HG02571 (cell line): ENCODE data around the gene ANKRD62.
"Not testable (repeated sequence)": the region's sequence is repeated elsewhere in the genome, so short reads cannot be mapped to it uniquely, and the experiment has no call there.

Source experiments
- ATAC-seq: cut with Tn5 transposase; IDR thresholded peaks from one replicate; pipeline ENCODE4 v1.9.1; 2021; ENCODE audit warnings: mild to moderate bottlenecking, moderate library complexity; ENCODE audit not compliant: unreplicated experiment

The ANKRD62 gene

GRCh38 chr18:12065397-12065796 is 28.2 kb upstream of the ANKRD62 start:
- ATAC-seq = no peak

DNA sequence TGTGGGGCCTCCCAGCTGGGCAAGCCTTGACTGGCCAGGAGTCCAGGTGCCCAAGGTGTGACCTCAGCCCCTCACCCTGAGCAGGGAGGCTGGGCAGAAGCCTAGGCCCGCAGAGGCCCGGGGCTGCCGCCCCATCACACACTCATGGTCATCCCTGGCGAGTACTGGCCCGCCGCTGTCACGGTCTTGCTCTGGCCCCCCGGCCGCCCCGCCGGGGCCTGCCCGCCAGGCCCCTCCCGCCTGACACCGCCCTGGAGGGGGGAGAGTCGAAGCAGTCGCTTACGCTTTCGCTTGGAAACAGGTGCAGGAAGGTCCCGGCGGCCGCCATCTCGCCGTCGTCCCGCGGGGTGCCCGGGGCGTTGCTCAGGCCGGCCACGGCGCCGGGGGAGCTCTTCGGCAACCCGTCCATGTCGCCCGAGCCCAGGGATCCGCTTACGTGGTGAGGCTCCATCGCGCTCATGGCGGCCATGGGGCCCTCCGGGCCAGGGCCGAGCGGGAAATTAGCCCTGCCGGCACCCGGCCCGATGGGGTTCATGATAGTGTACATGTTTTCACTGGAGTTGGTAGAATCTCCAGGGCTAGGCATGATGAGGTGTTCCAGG is 26.6 kb upstream of the ANKRD62 start:
- ATAC-seq = no peak

GRCh38 chr18:12067671-12068070 is 26.0 kb upstream of the ANKRD62 start:
- no peak for ATAC-seq

- ATAC-seq = not testable (repeated sequence)
Observed at GRCh38 chr18:12068316-12068949, 25.2 kb upstream of the ANKRD62 start.

- no peak for ATAC-seq
Observed at GRCh38 chr18:12068950-12069320, 24.7 kb upstream of the ANKRD62 start.

DNA sequence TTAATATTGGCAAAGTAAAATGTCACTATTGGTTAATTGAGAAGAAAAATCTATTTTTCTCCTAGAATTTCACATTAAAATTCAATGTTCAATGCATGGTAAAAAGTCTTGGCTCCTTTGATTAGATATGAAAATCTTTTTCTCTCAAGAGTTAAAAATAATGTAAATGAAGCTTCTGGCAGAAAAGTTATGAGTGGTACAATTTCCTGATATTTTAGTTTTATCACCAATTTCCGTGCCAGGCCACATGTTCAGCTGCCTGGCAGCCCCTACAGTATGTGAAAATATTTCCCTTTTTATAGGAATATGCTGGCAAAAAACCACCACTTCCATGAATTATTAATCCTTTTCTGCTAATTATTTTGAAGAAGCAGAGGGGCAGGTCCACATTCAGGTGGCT is 22.6 kb upstream of the ANKRD62 start:
- not testable (repeated sequence) for ATAC-seq

- ATAC-seq = no peak
Observed at GRCh38 chr18:12072996-12073395, 20.6 kb upstream of the ANKRD62 start.

GRCh38 chr18:12074736-12075135 is 18.9 kb upstream of the ANKRD62 start:
- no peak for ATAC-seq

DNA sequence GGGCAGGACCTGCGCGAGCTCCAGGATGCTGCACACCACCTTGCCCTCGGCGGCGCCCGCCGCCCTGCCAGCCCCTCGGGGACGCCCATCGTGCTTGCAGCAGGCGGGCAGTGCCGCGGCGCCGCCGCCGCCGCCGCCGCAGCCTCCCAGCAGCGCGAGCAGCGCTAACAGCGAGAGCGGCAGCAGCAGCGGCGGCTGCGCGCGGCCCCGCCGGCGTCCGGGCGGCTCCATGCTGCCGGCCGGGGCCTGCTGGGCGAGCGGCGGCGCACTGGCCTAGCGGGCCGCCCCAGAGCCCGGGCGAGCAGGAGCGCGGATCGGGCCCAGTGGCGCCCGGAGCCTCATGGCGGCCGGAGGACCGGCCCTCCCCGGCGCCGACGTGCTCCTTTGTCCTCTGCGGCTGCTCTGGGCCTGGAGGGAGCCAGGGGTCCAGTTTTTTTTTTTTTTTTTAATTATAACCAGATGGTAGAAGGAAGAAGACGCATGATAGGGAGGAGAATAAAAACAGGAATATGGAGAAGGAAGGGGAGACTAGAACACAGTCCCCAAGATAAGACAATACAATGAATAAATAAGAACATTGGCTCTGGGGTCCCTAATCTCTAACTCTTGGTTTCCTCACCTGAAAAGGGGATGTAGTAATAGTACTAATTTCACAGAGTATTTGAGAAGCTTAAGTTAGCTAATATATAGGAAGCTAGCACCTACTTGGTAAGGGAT is 17.1 kb upstream of the ANKRD62 start:
- ATAC-seq = no peak

DNA sequence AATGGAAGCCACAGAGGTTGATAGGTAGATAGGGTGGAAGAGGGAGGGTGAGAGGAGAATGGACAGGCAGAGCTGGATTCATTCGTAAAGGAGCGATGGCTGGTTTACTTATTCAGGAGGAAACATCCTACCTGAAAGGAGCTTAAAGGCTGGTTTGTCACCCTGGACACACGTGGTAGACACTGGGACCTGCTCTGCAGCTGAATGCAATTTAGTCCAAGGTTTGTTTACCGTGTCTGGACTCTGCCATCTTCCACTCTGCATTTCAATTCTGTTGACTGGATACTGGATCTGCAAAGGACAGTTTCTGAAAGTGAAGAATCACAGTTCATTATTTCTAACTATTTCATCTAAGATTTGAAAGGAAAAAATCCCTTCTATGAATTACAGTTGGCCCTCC is 15.6 kb upstream of the ANKRD62 start:
- ATAC-seq = not testable (repeated sequence)

DNA sequence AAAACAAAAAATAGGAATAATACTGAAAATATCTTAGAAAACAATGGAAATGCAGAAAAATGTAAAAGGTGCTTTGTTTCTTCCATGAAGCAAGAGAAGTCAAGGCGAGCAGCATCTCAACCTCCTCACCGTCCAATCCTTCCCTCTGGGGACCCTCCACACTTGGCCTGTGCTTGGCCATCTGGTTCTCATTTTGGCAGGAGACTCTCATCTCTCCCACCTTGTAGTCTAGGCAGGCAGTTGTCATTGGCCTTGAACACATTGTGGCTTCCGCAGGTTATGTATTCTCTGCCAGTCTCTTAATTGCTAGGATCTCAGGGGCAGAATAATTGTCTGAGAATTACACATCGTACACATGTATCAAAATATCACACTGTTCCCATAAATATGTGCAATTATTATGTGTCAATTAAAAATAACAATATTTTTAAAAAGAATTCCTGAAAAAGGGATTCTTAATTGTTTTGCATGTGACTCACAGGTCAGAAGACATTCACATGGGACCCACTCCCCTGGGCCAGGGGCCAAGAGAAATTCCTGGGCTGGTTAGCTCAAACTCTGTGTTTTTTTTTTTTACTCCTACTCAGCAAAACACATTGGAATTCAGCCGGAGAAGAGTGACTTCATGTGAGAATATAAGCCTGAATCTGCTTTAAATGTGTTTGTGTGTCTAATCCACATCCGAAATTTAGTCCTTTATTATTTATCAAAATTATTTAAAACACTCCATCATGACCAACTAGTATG is 14.0 kb upstream of the ANKRD62 start:
- ATAC-seq = no peak

DNA sequence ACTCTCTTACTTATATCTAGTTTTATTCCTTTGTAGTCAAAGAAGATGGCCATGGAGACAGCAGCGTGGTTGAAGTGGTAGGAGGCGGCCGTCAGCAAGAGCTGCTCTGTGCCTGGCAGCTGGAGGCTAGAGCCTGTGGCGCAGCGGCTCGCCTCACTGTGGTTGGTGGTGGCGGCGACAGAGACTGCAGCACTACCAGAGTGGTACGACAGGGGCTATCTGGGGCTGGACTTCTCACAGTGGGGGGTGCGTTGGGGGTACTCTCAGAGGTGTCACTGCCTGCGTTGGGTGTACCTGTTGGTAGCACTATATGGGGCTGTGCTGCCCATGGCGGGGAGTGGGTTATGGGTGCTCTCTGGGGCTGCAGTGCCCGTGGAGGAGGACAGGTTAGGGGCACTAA is 8.5 kb upstream of the ANKRD62 start:
- ATAC-seq = no peak

DNA sequence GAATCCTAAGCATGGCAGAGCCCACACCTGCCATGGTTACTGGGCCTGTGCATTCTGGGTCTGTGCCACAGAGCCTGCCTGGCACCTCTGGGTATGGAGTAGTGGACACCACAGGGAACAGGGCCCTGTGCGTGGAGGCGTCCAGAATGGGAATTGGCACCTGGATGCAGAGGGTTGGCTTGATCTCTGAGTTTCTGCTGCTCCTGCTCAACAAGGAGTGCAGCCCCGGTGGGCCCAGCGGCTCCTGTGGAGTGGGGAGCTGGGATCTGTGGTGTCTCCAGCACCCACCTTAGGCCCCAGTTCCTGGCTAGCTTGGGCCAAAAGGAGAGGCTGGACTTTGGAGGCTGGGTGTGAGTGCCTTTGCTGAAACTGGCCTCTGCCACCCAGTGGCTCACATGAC is 7.9 kb upstream of the ANKRD62 start:
- no peak for ATAC-seq

DNA sequence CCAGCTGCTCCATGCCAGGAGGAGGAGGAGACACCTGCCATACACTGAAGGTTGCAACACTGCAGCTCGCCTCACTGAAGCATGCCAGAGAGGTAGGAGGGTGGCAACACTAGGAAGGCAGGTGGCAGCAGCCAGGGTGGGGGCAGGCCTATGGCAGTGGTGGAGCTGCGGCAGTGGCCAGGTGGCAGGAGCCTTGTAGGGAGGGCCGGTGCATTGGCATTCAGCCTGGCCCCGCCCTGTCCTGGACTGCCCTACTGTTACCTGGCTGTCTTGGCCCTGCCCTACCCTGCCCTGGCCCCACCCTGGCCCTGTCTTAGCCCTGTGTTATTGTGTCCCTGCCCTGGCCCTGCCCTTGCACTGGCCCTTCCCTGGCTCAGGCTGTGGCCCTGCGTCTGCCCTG is 7.4 kb upstream of the ANKRD62 start:
- ATAC-seq = no peak

GRCh38 chr18:12086677-12087470 is 6.8 kb upstream of the ANKRD62 start:
- ATAC-seq = no peak

- no peak for ATAC-seq
Observed at GRCh38 chr18:12087471-12088025, 6.1 kb upstream of the ANKRD62 start.

DNA sequence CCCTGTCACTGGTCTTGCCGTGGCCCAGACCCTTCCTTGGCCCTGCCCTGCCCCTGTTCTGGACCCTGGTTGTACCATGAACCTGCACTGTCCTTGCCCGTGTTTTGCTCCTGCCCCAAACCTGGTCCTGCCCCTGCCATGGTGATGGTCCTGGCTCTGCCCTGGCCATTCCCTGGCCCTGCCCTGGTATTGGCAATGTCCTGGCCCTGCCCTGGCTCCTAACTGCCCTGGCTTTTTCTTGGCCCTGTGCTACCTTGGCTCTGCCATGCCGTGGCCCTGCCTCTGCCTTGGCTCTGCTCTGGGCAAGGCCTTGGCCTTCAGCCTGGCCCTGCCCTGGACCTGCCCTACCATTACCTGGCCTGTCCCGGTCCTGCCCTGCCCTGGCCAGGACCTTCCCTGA is 5.5 kb upstream of the ANKRD62 start:
- ATAC-seq = no peak

GRCh38 chr18:12088731-12089375 is 4.8 kb upstream of the ANKRD62 start:
- no peak for ATAC-seq

DNA sequence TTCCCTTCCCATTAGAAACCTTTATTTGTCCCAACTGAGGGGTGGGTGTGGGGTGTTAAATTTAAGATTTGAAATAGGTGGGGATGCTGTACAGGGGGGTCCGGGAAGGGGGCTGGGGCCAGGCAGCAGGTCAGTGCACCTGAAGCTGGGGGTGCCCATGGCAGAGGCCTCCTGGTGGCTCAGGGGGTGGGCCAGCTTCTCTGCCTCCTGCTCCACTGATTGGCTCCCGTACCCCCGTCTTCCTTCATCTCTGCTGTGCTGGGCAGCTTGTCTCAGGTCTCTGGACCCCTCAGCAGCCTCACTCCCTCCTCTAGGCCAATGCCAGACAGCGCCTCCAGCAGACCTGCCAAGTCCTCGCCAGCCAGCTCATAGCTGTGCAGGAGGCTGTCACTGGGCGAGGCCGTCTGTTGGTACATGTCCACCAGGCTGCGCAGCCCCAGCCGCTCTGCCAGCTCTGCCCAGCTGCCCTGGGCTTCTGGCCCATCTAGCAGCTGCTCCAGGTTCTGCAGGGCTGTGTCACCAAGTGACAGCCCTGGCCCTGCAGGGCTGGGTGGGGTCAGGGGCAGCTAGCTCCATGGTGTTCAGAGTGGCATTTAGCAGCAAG is 2.0 kb upstream of the ANKRD62 start:
- ATAC-seq = no peak
